ENCODE data around the gene CACHD1.

GRCh38 chr1:64654519-64655341, 184.8 kb downstream of the CACHD1 start:
- TF ChIP-seq CTCF (IDR thresholded peaks at IDR 0.05) (no peak), POLR2A (IDR thresholded peaks at IDR 0.05) (no peak)
